Measurements from ENCODE around the gene SPRYD4.
"Not testable (repeated sequence)": the region's sequence is repeated elsewhere in the genome, so short reads cannot be mapped to it uniquely, and the experiment has no call there.

The SPRYD4 gene

GRCh38 chr12:56477521-56478225, 9.3 kb downstream of the SPRYD4 start:
- no peak for DNase-seq

- DNase-seq, result no peak
These were observed 11.2 kb downstream of the SPRYD4 start for GRCh38 chr12:56479625-56480024.

GRCh38 chr12:56484566-56484965, 16.2 kb downstream of the SPRYD4 start:
- DNase-seq, result no peak

GRCh38 chr12:56486694-56487093, 18.3 kb downstream of the SPRYD4 start:
- no peak for DNase-seq

GRCh38 chr12:56487448-56488040, 19.2 kb downstream of the SPRYD4 start:
- DNase-seq, result no peak

GRCh38 chr12:56488041-56488955, 19.9 kb downstream of the SPRYD4 start, which contains the start of gene GLS2:
TSS of gene GLS2 (minus strand) at chr12:56488161. CDS start at chr12:56488118, 43 bp downstream.
- DNase-seq, result peak; percentile 56

- no peak for DNase-seq
These were observed 22.0 kb downstream of the SPRYD4 start for GRCh38 chr12:56490360-56490759.

GRCh38 chr12:56493409-56494105, 25.2 kb downstream of the SPRYD4 start:
- not testable (repeated sequence) for DNase-seq

GRCh38 chr12:56494106-56494415, 25.7 kb downstream of the SPRYD4 start:
- not testable (repeated sequence) for DNase-seq

- not testable (repeated sequence) for DNase-seq
These were observed 26.1 kb downstream of the SPRYD4 start for GRCh38 chr12:56494481-56494880.

- peak; percentile 56 for DNase-seq
These were observed 28.3 kb downstream of the SPRYD4 start for GRCh38 chr12:56496704-56497103.

- not testable (repeated sequence) for DNase-seq
These were observed 29.9 kb downstream of the SPRYD4 start for GRCh38 chr12:56498126-56498902.

- not testable (repeated sequence) for DNase-seq
These were observed 31.1 kb downstream of the SPRYD4 start for GRCh38 chr12:56499452-56499851.

- not testable (repeated sequence) for DNase-seq
These were observed 31.5 kb downstream of the SPRYD4 start for GRCh38 chr12:56499879-56500278.

GRCh38 chr12:56510786-56511185, 42.4 kb downstream of the SPRYD4 start:
- DNase-seq, result no peak

- DNase-seq, result not testable (repeated sequence)
These were observed 45.6 kb downstream of the SPRYD4 start for GRCh38 chr12:56514014-56514318.

- DNase-seq, result no peak
These were observed 49.5 kb downstream of the SPRYD4 start for GRCh38 chr12:56517854-56518253.

GRCh38 chr12:56518570-56518969, 50.2 kb downstream of the SPRYD4 start:
- DNase-seq, result no peak

GRCh38 chr12:56520048-56520447, 51.7 kb downstream of the SPRYD4 start:
- no peak for DNase-seq

- no peak for DNase-seq
These were observed 52.1 kb downstream of the SPRYD4 start for GRCh38 chr12:56520506-56520905.

- DNase-seq, result no peak
These were observed 52.8 kb downstream of the SPRYD4 start for GRCh38 chr12:56521209-56521589.
